ENCODE results near the gene CBX1.

CBX1 gene

GRCh38 chr17:48111937-48112241 lies 10.6 kb upstream of the CBX1 start:
- no peak overlapping the region for H3K4me3 ChIP-seq (ENCODE audit: low read length)
- DNase-seq (ENCODE audit: low read depth): no peak
- TF ChIP-seq CTCF (IDR thresholded peaks at IDR 0.05; ENCODE audit: insufficient read depth, low read depth, low read length, missing control alignments): no peak

GRCh38 chr17:48110761-48111160 lies 9.5 kb upstream of the CBX1 start:
- no peak overlapping the region for H3K4me3 ChIP-seq (ENCODE audit: low read length)

GRCh38 chr17:48107137-48108055 lies 6.1 kb upstream of the CBX1 start, which contains the start of gene SNX11:
SNX11 (plus strand) TSS chr17:48107766; CDS start chr17:48112044, 4,278 bp downstream.
- H3K4me3 ChIP-seq (ENCODE audit: low read length): peak within 1 kb of the TSS; percentile 91
- DNase-seq (ENCODE audit: low read depth): peak; percentile 90
- peak; percentile 4 for TF ChIP-seq CTCF (IDR thresholded peaks at IDR 0.05; ENCODE audit: insufficient read depth, low read depth, low read length, missing control alignments)

More at GRCh38 chr17:48110761-48111160, 9.5 kb upstream of the CBX1 start:
- TF ChIP-seq CTCF (IDR thresholded peaks at IDR 0.05; ENCODE audit: insufficient read depth, low read depth, low read length, missing control alignments): no peak
- DNase-seq (ENCODE audit: low read depth): no peak

- DNase-seq (ENCODE audit: low read depth): no peak
- H3K4me3 ChIP-seq (ENCODE audit: low read length): peak overlapping the region; percentile 91
- no peak for TF ChIP-seq CTCF (IDR thresholded peaks at IDR 0.05; ENCODE audit: insufficient read depth, low read depth, low read length, missing control alignments)
These were observed 5.5 kb upstream of the CBX1 start for GRCh38 chr17:48106802-48107136.

- no peak for TF ChIP-seq CTCF (IDR thresholded peaks at IDR 0.05; ENCODE audit: insufficient read depth, low read depth, low read length, missing control alignments)
- no peak for DNase-seq (ENCODE audit: low read depth)
- H3K4me3 ChIP-seq (ENCODE audit: low read length): no peak overlapping the region
These were observed 3.2 kb upstream of the CBX1 start for GRCh38 chr17:48104440-48104839.

GRCh38 chr17:48102798-48103715 lies 1.8 kb upstream of the CBX1 start:
- DNase-seq (ENCODE audit: low read depth): no peak
- no peak overlapping the region for H3K4me3 ChIP-seq (ENCODE audit: low read length)
- no peak for TF ChIP-seq CTCF (IDR thresholded peaks at IDR 0.05; ENCODE audit: insufficient read depth, low read depth, low read length, missing control alignments)

Data from epithelial cell of esophagus (primary cell).